GM12892 (cell line): ENCODE data around the gene SLC43A3.

ENCODE experiments used
- POLR2A ChIP-seq: IDR thresholded peaks from 2 replicates; pipeline ENCODE4 v1.6.1; 2011; ENCODE audit warnings: low read depth, low read length, control low read depth
- POLR2AphosphoS5 ChIP-seq: IDR thresholded peaks from 2 replicates; pipeline ENCODE4 v1.6.1; 2011; ENCODE audit warnings: low read depth, low read length, control low read depth

DNA sequence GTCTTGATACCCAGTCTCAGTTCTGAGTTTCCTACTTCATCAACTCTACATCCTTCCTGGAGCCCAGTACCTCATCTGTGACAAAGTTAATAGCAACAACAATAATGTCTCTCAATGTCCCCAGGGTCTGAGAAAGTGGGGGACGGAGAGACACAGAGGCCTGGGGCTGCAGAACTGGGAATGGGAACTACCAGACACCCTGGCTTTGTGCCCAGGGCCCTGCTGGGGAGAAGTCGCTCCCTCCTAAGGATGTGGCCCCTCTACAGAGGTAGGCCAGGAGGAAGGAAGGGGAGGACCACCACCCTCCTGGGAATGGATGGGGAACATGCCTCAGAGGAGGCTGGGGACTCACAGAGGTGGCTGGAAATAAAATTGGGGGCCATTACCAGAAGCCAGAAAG lies 51.4 kb downstream of the SLC43A3 start:
- no peak for TF ChIP-seq POLR2A
- no peak for TF ChIP-seq POLR2AphosphoS5
